CD4-positive, alpha-beta memory T cell (primary cell): Measurements from ENCODE around the gene RPA1. TPM values are rescaled to one million over a fixed set of nuclear protein-coding genes. Genes with fewer than 3 reads are reported as not detected.

ENCODE experiments used
- CTCF ChIA-PET: fragments of 350-600 bp; sonication (Branson Sonifier 250); formaldehyde crosslinking; loops from one replicate; lab custom pipeline; 2021; ENCODE audit warnings: inconsistent platforms; ENCODE audit not compliant: partially characterized antibody; lab: Charles Lee
- POLR2A ChIA-PET: fragments of 350-600 bp; sonication (Branson Sonifier 250); formaldehyde crosslinking; loops from one replicate; lab custom pipeline; 2021; ENCODE audit not compliant: partially characterized antibody; lab: Charles Lee
- DNase-seq, 5 donors: peaks; one replicate each; pipeline versions ENCODE4 v3.0.0 to v3.0.0-alpha.2; 2020 to 2022; ENCODE audit warnings: mixed read lengths in 1 of 5
- H3K27ac ChIP-seq: one replicate; pipeline ENCODE4 v1.7.0; 2013; ENCODE audit warnings: low read depth, low read length
- H3K27me3 ChIP-seq: 2 replicates; pipeline ENCODE4 v1.7.0; 2013; ENCODE audit warnings: mild to moderate bottlenecking, low read length, moderate library complexity; ENCODE audit not compliant: insufficient read depth
- H3K36me3 ChIP-seq: 2 replicates; pipeline ENCODE4 v1.7.0; 2013; ENCODE audit warnings: mild to moderate bottlenecking, low read length, moderate library complexity; ENCODE audit not compliant: insufficient read depth
- H3K4me1 ChIP-seq: 2 replicates; pipeline ENCODE4 v1.7.0; 2013; ENCODE audit warnings: mild to moderate bottlenecking, low read length, moderate library complexity; ENCODE audit not compliant: insufficient read depth
- H3K4me3 ChIP-seq, 2 donors: one replicate each; pipeline ENCODE4 v1.7.0; 2013; ENCODE audit warnings: low read length in 2 of 2, mild to moderate bottlenecking in 1 of 2
- H3K9me3 ChIP-seq, 2 donors: one replicate each; pipeline ENCODE4 v1.7.0; 2013; ENCODE audit warnings: low read length in 2 of 2, control low read depth in 1 of 2; ENCODE audit not compliant: control insufficient read depth in 1 of 2
- H3K27ac Mint-ChIP-seq, 7 donors: one replicate each; pipeline ENCODE4 v1.8.0; 2020 to 2021; ENCODE audit warnings: mixed read lengths in 7 of 7, mild to moderate bottlenecking in 6 of 7, inconsistent platforms in 3 of 7, moderate library complexity in 3 of 7
- H3K27me3 Mint-ChIP-seq, 2 donors: one replicate each; pipeline ENCODE4 v1.8.0; 2020 to 2021; ENCODE audit warnings: mixed read lengths in 2 of 2
- H3K36me3 Mint-ChIP-seq, 2 donors: one replicate each; pipeline ENCODE4 v1.8.0; 2020 to 2021; ENCODE audit warnings: mixed read lengths in 2 of 2, inconsistent platforms in 1 of 2, mild to moderate bottlenecking in 1 of 2
- H3K4me1 Mint-ChIP-seq, 4 donors: one replicate each; pipeline ENCODE4 v1.8.0; 2020 to 2021; ENCODE audit warnings: mixed read lengths in 4 of 4, mild to moderate bottlenecking in 1 of 4
- H3K4me3 Mint-ChIP-seq, 8 donors: one replicate each; pipeline ENCODE4 v1.8.0; 2020 to 2021; ENCODE audit warnings: mixed read lengths in 8 of 8, mild to moderate bottlenecking in 7 of 8, moderate library complexity in 6 of 8, inconsistent platforms in 3 of 8
- H3K9me3 Mint-ChIP-seq, 8 donors: one replicate each; pipeline ENCODE4 v1.8.0; 2020 to 2021; ENCODE audit warnings: mixed read lengths in 8 of 8, mild to moderate bottlenecking in 5 of 8, inconsistent platforms in 3 of 8, moderate library complexity in 1 of 8
- intact Hi-C: fragments of 100-400 bp; cut with micrococcal nuclease; formaldehyde crosslinking; loops from one replicate; pipeline ENCODE4 v1.15.1; 2023
- polyA plus RNA-seq, 2 donors: library from polyadenylated mRNA; unstranded; fragments of 300-500 nt; fragmentation: Illumina TruSeq; gene quantifications; one replicate each; pipeline ENCODE4 v1.2.3, GENCODE V29; 2021
- total RNA-seq, 2 experiments: library from RNA; stranded (reverse); gene quantifications; one replicate each; pipeline ENCODE4 v1.2.3, GENCODE V29; 2021

RPA1 gene
- total and polyA plus RNA-seq, 4 experiments from 2014 or later = 95.4 to 119 (median 107) TPM

- peaks cover 20% of the 10 kb centered on the region for H3K27me3 ChIP-seq
- no peaks in the 10 kb centered on the region for H3K36me3 ChIP-seq
- Mint-ChIP-seq H3K36me3 (no peaks in the 10 kb centered on the region), H3K4me3 (no peak overlapping the region), H3K27ac (no peak overlapping the region), H3K27me3 (peaks cover 34 to 43% of the 10 kb centered on the region in 2 donors), H3K9me3 (no peaks in the 10 kb centered on the region), H3K4me1 (peaks cover 5 to 12% (median 8%) of the 10 kb centered on the region in 4 donors)
- no peaks in the 10 kb centered on the region for H3K9me3 ChIP-seq
- DNase-seq = no peak
- intact Hi-C loops = loop anchor here (10.0 kb wide), 1 partner anchor 115 kb away; the partner anchor contains the start of gene RTN4RL1
- CTCF ChIA-PET = interaction anchor here (1.1 kb wide), 2 partner anchors 145 to 335 kb away, joined by 3 to 4 read pairs; partner anchors contain the start of gene HIC1
- POLR2A ChIA-PET = no interaction called here
- peaks cover 14% of the 10 kb centered on the region for H3K4me1 ChIP-seq
- no peak overlapping the region for H3K4me3 ChIP-seq
- H3K27ac ChIP-seq = no peak overlapping the region
Observed at GRCh38 chr17:1909985-1910384, 80.2 kb downstream of the RPA1 start.

GRCh38 chr17:1912146-1912545 is 82.3 kb downstream of the RPA1 start:
- H3K27ac ChIP-seq = no peak overlapping the region
- peaks cover 24 to 35% of the 10 kb centered on the region in 2 donors for H3K27me3 Mint-ChIP-seq
- no peaks in the 10 kb centered on the region for H3K36me3 Mint-ChIP-seq
- CTCF ChIA-PET = no interaction called here
- no peak overlapping the region for H3K27ac Mint-ChIP-seq
- H3K4me1 ChIP-seq = peaks cover 14% of the 10 kb centered on the region
- intact Hi-C loops = no loop called here
- H3K9me3 ChIP-seq = no peaks in the 10 kb centered on the region
- H3K4me1 Mint-ChIP-seq = peaks cover 3 to 10% (median 5%) of the 10 kb centered on the region in 4 donors
- H3K36me3 ChIP-seq = no peaks in the 10 kb centered on the region
- no peak overlapping the region for H3K4me3 ChIP-seq
- no peak overlapping the region for H3K4me3 Mint-ChIP-seq
- DNase-seq = no peak
- POLR2A ChIA-PET = no interaction called here
- no peaks in the 10 kb centered on the region for H3K9me3 Mint-ChIP-seq
- peaks cover 13% of the 10 kb centered on the region for H3K27me3 ChIP-seq

DNA sequence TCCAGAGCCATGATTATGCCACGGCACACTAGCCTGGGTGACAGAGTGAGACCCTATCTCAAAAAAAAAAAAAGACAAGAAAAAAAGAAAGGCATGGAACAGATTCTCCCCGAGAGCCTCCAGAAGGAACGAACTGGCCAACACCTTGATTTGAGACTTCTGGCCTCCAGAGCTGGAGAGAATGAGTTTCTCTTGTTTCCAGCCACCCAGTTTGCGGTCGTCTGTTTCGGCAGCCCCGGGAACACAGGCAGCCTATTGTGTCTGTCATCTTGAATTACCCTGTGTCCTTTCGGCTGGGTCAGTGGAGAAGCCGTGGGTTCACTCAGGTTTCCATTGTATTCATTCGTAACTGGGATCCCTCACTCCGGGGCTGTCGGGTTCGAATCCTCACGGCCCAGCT is 83.9 kb downstream of the RPA1 start:
- POLR2A ChIA-PET = interaction anchor here (0.6 kb wide), 1 partner anchor 332 kb away, joined by 3 read pairs; no protein-coding TSS in a partner anchor
- Mint-ChIP-seq H3K27ac (no peak overlapping the region), H3K9me3 (no peaks in the 10 kb centered on the region), H3K27me3 (peaks cover 19 to 28% of the 10 kb centered on the region in 2 donors), H3K4me1 (peaks cover 0 to 6% (median 5%) of the 10 kb centered on the region in 4 donors), H3K36me3 (no peaks in the 10 kb centered on the region), H3K4me3 (no peak overlapping the region)
- Histone ChIP-seq H3K9me3 (no peaks in the 10 kb centered on the region), H3K4me3 (no peak overlapping the region), H3K36me3 (no peaks in the 10 kb centered on the region), H3K27me3 (no peaks in the 10 kb centered on the region), H3K4me1 (peaks cover 4% of the 10 kb centered on the region), H3K27ac (no peak overlapping the region)
- DNase-seq = no peak
- CTCF ChIA-PET = no interaction called here
- intact Hi-C loops = no loop called here

GRCh38 chr17:1914661-1915083 is 84.9 kb downstream of the RPA1 start:
- intact Hi-C loops = no loop called here
- no peaks in the 10 kb centered on the region for H3K9me3 Mint-ChIP-seq
- H3K4me1 Mint-ChIP-seq = no peaks in the 10 kb centered on the region
- H3K4me1 ChIP-seq = no peaks in the 10 kb centered on the region
- H3K27ac Mint-ChIP-seq = no peak overlapping the region
- no peaks in the 10 kb centered on the region for H3K9me3 ChIP-seq
- H3K36me3 Mint-ChIP-seq = no peaks in the 10 kb centered on the region
- no peak overlapping the region for H3K27ac ChIP-seq
- ChIA-PET POLR2A (no interaction called here), CTCF (no interaction called here)
- H3K4me3 ChIP-seq = no peak overlapping the region
- no peaks in the 10 kb centered on the region for H3K27me3 ChIP-seq
- peaks cover 18 to 22% of the 10 kb centered on the region in 2 donors for H3K27me3 Mint-ChIP-seq
- DNase-seq = no peak
- no peaks in the 10 kb centered on the region for H3K36me3 ChIP-seq
- no peak overlapping the region for H3K4me3 Mint-ChIP-seq

- no peak overlapping the region for H3K4me3 ChIP-seq
- no peaks in the 10 kb centered on the region for H3K9me3 ChIP-seq
- no peak overlapping the region for H3K27ac ChIP-seq
- intact Hi-C loops = no loop called here
- CTCF ChIA-PET = no interaction called here
- Mint-ChIP-seq H3K4me1 (no peaks in the 10 kb centered on the region), H3K36me3 (no peaks in the 10 kb centered on the region), H3K9me3 (no peaks in the 10 kb centered on the region), H3K27me3 (peaks cover 14 to 17% of the 10 kb centered on the region in 2 donors), H3K4me3 (no peak overlapping the region), H3K27ac (no peak overlapping the region)
- no peak for DNase-seq
- H3K4me1 ChIP-seq = no peaks in the 10 kb centered on the region
- no peaks in the 10 kb centered on the region for H3K36me3 ChIP-seq
- POLR2A ChIA-PET = no interaction called here
- H3K27me3 ChIP-seq = no peaks in the 10 kb centered on the region
Observed at GRCh38 chr17:1915889-1916288, 86.1 kb downstream of the RPA1 start.

DNA sequence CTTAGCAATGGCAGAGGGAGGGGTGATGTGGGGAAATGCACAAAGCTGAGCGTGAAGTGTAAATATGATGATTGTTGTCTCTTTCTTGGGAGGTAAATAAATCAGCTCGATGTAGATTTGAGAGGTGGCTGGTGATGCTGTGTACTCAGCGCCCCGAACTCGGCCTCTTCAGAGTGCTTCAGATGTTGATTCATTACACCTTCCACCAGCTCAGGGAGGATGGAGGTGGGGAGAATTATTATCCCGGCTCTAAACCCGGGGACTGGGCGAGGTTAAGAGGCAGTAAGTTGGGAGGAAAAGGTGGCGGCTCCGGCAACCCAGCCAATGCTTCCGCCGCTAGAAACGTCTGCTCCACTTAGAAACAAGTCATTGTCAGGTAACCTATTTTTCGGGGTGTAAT is 86.5 kb downstream of the RPA1 start:
- Histone ChIP-seq H3K4me3 (no peak overlapping the region), H3K36me3 (no peaks in the 10 kb centered on the region), H3K9me3 (no peaks in the 10 kb centered on the region), H3K27ac (no peak overlapping the region), H3K27me3 (no peaks in the 10 kb centered on the region), H3K4me1 (no peaks in the 10 kb centered on the region)
- no peak overlapping the region for H3K27ac Mint-ChIP-seq
- ChIA-PET CTCF (no interaction called here), POLR2A (no interaction called here)
- H3K9me3 Mint-ChIP-seq = no peaks in the 10 kb centered on the region
- intact Hi-C loops = no loop called here
- no peaks in the 10 kb centered on the region for H3K4me1 Mint-ChIP-seq
- no peaks in the 10 kb centered on the region for H3K36me3 Mint-ChIP-seq
- DNase-seq = no peak
- no peak overlapping the region for H3K4me3 Mint-ChIP-seq
- H3K27me3 Mint-ChIP-seq = peaks cover 14 to 17% of the 10 kb centered on the region in 2 donors

- Mint-ChIP-seq H3K4me1 (no peaks in the 10 kb centered on the region), H3K4me3 (no peak overlapping the region), H3K27me3 (peaks cover 7 to 11% of the 10 kb centered on the region in 2 donors), H3K9me3 (no peaks in the 10 kb centered on the region), H3K27ac (no peak overlapping the region), H3K36me3 (no peaks in the 10 kb centered on the region)
- Histone ChIP-seq H3K9me3 (no peaks in the 10 kb centered on the region), H3K4me3 (no peak overlapping the region), H3K27me3 (no peaks in the 10 kb centered on the region), H3K4me1 (no peaks in the 10 kb centered on the region), H3K27ac (no peak overlapping the region), H3K36me3 (no peaks in the 10 kb centered on the region)
- ChIA-PET POLR2A (no interaction called here), CTCF (no interaction called here)
- no peak for DNase-seq
- intact Hi-C loops = no loop called here
Observed at GRCh38 chr17:1916963-1917715, 87.3 kb downstream of the RPA1 start.
